ENCODE results near the gene TLCD2.
"Not testable (repeated sequence)": the region's sequence is repeated elsewhere in the genome, so short reads cannot be mapped to it uniquely, and the experiment has no call there.

The TLCD2 gene

GRCh38 chr17:1736348-1737281 lies 26.4 kb upstream of the TLCD2 start:
- no peak overlapping the region for H3K27ac ChIP-seq

GRCh38 chr17:1735834-1736347 lies 25.7 kb upstream of the TLCD2 start:
- H3K27ac ChIP-seq: no peak overlapping the region
- DNase-seq (ENCODE audit: low read depth, low spot score): no peak

More at GRCh38 chr17:1736348-1737281, 26.4 kb upstream of the TLCD2 start:
- DNase-seq (ENCODE audit: low read depth, low spot score): no peak

- no peak overlapping the region for H3K27ac ChIP-seq
- no peak for DNase-seq (ENCODE audit: low read depth, low spot score)
These were observed 25.2 kb upstream of the TLCD2 start for GRCh38 chr17:1735418-1735817.

- no peak overlapping the region for H3K27ac ChIP-seq
- DNase-seq (ENCODE audit: low read depth, low spot score): no peak
These were observed 23.6 kb upstream of the TLCD2 start for GRCh38 chr17:1733759-1734158.

GRCh38 chr17:1732833-1733321 lies 22.7 kb upstream of the TLCD2 start:
- no peak overlapping the region for H3K27ac ChIP-seq
- DNase-seq (ENCODE audit: low read depth, low spot score): no peak

GRCh38 chr17:1732241-1732832 lies 22.2 kb upstream of the TLCD2 start:
- H3K27ac ChIP-seq: no peak overlapping the region

GRCh38 chr17:1731194-1731506 lies 21.0 kb upstream of the TLCD2 start:
- DNase-seq (ENCODE audit: low read depth, low spot score): no peak
- peak overlapping the region; percentile 51 for H3K27ac ChIP-seq

More at GRCh38 chr17:1732241-1732832, 22.2 kb upstream of the TLCD2 start:
- DNase-seq (ENCODE audit: low read depth, low spot score): no peak

- no peak for DNase-seq (ENCODE audit: low read depth, low spot score)
- H3K27ac ChIP-seq: peak overlapping the region; percentile 51
These were observed 20.4 kb upstream of the TLCD2 start for GRCh38 chr17:1730326-1731193.

- no peak for DNase-seq (ENCODE audit: low read depth, low spot score)
- no peak overlapping the region for H3K27ac ChIP-seq
These were observed 19.8 kb upstream of the TLCD2 start for GRCh38 chr17:1729966-1730325.

- H3K27ac ChIP-seq: no peak overlapping the region
- no peak for DNase-seq (ENCODE audit: low read depth, low spot score)
These were observed 17.9 kb upstream of the TLCD2 start for GRCh38 chr17:1727876-1728630.

- no peak overlapping the region for H3K27ac ChIP-seq
- no peak for DNase-seq (ENCODE audit: low read depth, low spot score)
These were observed 17.1 kb upstream of the TLCD2 start for GRCh38 chr17:1727258-1727789.

GRCh38 chr17:1726626-1727257 lies 16.6 kb upstream of the TLCD2 start:
- H3K27ac ChIP-seq: no peak overlapping the region
- DNase-seq (ENCODE audit: low read depth, low spot score): no peak

- no peak overlapping the region for H3K27ac ChIP-seq
- no peak for DNase-seq (ENCODE audit: low read depth, low spot score)
These were observed 15.7 kb upstream of the TLCD2 start for GRCh38 chr17:1725642-1726511.

- no peak for DNase-seq (ENCODE audit: low read depth, low spot score)
- peak overlapping the region; percentile 32 for H3K27ac ChIP-seq
These were observed 14.9 kb upstream of the TLCD2 start for GRCh38 chr17:1724869-1725641.

- H3K27ac ChIP-seq: peak within 1 kb of the TSS; percentile 32
- no peak for DNase-seq (ENCODE audit: low read depth, low spot score)
These were observed 14.2 kb upstream of the TLCD2 start, which contains the start of gene WDR81 for GRCh38 chr17:1724351-1724868. Gene WDR81, plus strand, starts transcription at chr17:1724704. Its CDS starts 256 bp downstream, at chr17:1724960.

GRCh38 chr17:1722022-1722421 lies 11.8 kb upstream of the TLCD2 start:
- DNase-seq (ENCODE audit: low read depth, low spot score): not testable (repeated sequence)

GRCh38 chr17:1720856-1721386 lies 10.7 kb upstream of the TLCD2 start:
- no peak overlapping the region for H3K27ac ChIP-seq
- no peak for DNase-seq (ENCODE audit: low read depth, low spot score)

More at GRCh38 chr17:1722022-1722421, 11.8 kb upstream of the TLCD2 start:
- not testable (repeated sequence) for H3K27ac ChIP-seq

Measured in epithelial cell of prostate (primary cell).